Measurements from ENCODE around the gene RAB3IL1.

The RAB3IL1 gene

DNA sequence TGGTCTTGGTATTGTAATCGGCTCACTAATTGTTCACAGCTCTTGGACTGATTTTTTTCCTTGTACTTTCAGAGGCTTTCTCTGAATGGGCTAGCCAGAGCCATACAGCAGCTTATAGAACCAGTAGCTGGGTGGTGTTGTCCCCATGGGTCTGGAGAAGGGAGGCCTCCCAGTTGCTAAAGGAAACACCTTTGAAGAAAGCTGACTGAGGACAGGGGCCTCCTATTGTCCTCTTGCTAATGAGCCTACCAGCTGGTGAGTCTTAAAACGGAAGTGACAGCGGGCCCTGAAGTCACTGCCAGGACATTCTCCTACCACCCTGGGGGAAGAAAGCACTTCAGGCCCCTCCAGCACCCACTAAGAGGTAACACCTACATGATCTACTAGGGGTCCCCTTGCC is 36.0 kb downstream of the RAB3IL1 start:
- intact Hi-C loops (cut with DNase I; ENCODE audit: low total_unique reads) = no loop called here
- no peaks in the 10 kb centered on the region for H3K27me3 ChIP-seq
- peaks cover 31 to 36% (median 32%) of the 10 kb centered on the region in 3 donors for H3K36me3 ChIP-seq
- peaks cover 0 to 72% (median 42%) of the 10 kb centered on the region in 4 donors for H3K4me1 ChIP-seq
- H3K27ac ChIP-seq = peak overlapping the region; percentile 23 to 45
- no peak overlapping the region for H3K4me3 ChIP-seq
- no peak for DNase-seq
- TF ChIP-seq, protein P1, sequence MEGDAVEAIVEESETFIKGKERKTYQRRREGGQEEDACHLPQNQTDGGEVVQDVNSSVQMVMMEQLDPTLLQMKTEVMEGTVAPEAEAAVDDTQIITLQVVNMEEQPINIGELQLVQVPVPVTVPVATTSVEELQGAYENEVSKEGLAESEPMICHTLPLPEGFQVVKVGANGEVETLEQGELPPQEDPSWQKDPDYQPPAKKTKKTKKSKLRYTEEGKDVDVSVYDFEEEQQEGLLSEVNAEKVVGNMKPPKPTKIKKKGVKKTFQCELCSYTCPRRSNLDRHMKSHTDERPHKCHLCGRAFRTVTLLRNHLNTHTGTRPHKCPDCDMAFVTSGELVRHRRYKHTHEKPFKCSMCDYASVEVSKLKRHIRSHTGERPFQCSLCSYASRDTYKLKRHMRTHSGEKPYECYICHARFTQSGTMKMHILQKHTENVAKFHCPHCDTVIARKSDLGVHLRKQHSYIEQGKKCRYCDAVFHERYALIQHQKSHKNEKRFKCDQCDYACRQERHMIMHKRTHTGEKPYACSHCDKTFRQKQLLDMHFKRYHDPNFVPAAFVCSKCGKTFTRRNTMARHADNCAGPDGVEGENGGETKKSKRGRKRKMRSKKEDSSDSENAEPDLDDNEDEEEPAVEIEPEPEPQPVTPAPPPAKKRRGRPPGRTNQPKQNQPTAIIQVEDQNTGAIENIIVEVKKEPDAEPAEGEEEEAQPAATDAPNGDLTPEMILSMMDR (IDR thresholded peaks at IDR 0.05) = no peak
- no peaks in the 10 kb centered on the region for H3K9me3 ChIP-seq

DNA sequence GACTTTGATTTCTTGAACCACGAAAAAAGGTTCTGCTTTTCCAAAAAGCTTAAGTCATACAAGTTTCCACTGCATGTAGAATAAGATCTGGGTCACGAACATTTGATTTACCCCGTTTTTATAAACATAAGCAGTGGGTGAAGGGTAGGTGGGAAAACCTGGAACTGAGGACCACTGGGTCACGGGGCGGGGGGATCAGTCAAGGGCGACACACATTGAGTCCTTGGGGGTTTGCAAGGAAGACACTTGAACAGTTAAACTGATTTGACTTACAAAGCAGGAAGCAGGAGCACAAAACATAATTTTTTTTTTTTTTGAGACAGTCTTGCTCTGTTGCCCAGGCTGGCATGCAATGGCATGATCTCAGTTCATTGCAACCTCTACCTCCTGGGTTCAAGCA is 36.9 kb downstream of the RAB3IL1 start:
- intact Hi-C loops (cut with DNase I; ENCODE audit: low total_unique reads) = no loop called here
- TF ChIP-seq, protein P1 (IDR thresholded peaks at IDR 0.05) = no peak
- no peak for DNase-seq
- peaks cover 39 to 45% (median 42%) of the 10 kb centered on the region in 3 donors for H3K36me3 ChIP-seq
- no peak overlapping the region for H3K4me3 ChIP-seq
- H3K27me3 ChIP-seq = no peaks in the 10 kb centered on the region
- peaks cover 0 to 65% (median 33%) of the 10 kb centered on the region in 4 donors for H3K4me1 ChIP-seq
- H3K9me3 ChIP-seq = no peaks in the 10 kb centered on the region
- H3K27ac ChIP-seq = peak overlapping the region; percentile 23 to 45

DNA sequence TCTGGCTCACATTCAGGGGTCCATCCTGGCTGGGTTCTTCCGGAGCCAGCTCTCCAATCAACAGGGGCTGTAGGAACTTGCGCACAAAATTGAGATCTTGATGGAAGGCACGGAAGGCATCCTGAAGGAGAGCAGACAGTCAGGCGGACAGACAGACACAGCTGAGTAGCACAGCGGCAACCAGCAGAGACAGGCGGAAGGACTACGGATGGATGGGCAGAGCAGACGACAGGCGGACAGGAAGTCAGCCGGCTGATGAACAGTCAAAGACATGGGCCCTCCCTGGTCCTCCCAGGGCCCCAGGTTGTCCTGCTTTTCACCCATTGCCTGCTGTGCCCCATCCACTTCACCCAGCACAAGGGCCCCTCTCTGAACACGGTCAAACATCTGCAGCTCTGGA is 37.3 kb downstream of the RAB3IL1 start:
- no peak for DNase-seq
- intact Hi-C loops (cut with DNase I; ENCODE audit: low total_unique reads) = no loop called here
- Histone ChIP-seq H3K4me1 (peaks cover 0 to 65% (median 30%) of the 10 kb centered on the region in 4 donors), H3K4me3 (no peak overlapping the region), H3K36me3 (peaks cover 39 to 47% (median 42%) of the 10 kb centered on the region in 3 donors), H3K9me3 (no peaks in the 10 kb centered on the region), H3K27ac (peak overlapping the region in 1 of 2 donors; percentile 45), H3K27me3 (no peaks in the 10 kb centered on the region)
- TF ChIP-seq, protein P1 (IDR thresholded peaks at IDR 0.05) = no peak

DNA sequence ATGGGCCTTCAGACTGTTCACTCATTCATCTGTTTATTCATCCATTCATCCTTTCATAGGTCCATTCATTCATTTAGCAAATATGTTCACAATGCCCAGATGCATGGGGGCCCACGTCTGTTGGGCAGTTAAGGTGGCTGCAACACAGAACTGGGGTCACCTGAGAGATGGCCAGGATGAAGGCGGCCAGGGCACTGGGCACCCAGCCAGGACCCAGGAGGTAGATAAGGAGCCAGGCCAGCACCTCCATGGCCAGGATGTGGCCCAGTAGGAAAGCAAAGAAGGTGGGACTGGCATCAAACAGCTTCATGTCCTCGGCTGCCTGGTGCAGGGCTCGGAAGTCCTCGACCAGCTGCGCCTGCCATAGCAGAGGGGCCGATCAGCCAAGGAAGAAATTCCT is 38.2 kb downstream of the RAB3IL1 start:
- Histone ChIP-seq H3K27me3 (no peaks in the 10 kb centered on the region), H3K9me3 (no peaks in the 10 kb centered on the region), H3K36me3 (peaks cover 39 to 49% (median 42%) of the 10 kb centered on the region in 3 donors), H3K4me1 (peaks cover 0 to 65% (median 30%) of the 10 kb centered on the region in 4 donors), H3K27ac (peak overlapping the region in 1 of 2 donors; percentile 45), H3K4me3 (no peak overlapping the region)
- TF ChIP-seq, protein P1 (IDR thresholded peaks at IDR 0.05) = no peak
- intact Hi-C loops (cut with DNase I; ENCODE audit: low total_unique reads) = no loop called here
- DNase-seq = no peak

DNA sequence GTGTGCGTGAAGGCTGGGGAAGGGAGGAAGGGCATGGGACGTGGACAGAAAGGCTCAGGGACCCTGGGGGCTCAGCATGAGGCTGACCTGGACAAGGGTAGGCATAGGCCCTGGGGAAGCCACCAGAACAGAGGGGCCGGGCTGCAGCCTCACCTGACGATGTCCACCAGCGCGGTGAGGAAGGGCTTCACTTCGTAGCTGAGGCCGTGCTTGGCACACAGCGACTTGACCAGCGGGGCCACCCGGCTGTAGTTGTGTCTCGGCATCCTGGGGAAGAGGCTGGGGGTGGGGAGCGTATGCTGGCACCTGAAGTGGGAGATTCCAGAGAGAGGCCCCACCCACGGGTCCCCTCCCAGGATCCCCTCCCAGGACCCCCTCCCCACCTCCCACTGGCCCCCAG is 41.7 kb downstream of the RAB3IL1 start:
- Histone ChIP-seq H3K27me3 (no peaks in the 10 kb centered on the region), H3K4me3 (no peak overlapping the region), H3K9me3 (no peaks in the 10 kb centered on the region), H3K4me1 (peaks cover 0 to 50% (median 31%) of the 10 kb centered on the region in 4 donors), H3K27ac (peak overlapping the region in 1 of 2 donors; percentile 6), H3K36me3 (peaks cover 39 to 68% (median 55%) of the 10 kb centered on the region in 3 donors)
- DNase-seq = no peak
- TF ChIP-seq, protein P1 (IDR thresholded peaks at IDR 0.05) = no peak
- intact Hi-C loops (cut with DNase I; ENCODE audit: low total_unique reads) = no loop called here

DNA sequence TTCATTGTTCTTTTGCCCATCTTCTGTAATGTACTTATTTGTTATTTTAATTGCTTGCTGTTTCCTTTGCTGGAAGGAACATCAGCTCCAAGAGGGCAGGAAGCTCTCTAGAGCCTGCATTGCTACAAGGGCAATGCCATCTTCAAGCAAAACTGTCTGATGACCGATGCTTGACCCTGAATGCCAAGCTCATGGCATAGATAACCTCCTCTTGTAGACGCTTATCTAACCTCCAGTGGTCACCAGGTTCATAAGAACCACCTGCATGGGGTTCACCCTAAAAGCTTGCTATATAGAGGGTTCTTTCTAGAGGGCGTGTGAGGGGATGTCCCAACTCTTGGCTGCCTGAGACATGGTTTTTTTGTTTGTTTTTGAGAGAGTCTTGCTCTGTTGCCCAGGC is 42.5 kb downstream of the RAB3IL1 start:
- no peaks in the 10 kb centered on the region for H3K9me3 ChIP-seq
- H3K27ac ChIP-seq = peak overlapping the region; percentile 26 to 62
- H3K36me3 ChIP-seq = peaks cover 39 to 66% (median 55%) of the 10 kb centered on the region in 3 donors
- TF ChIP-seq, protein P1 (IDR thresholded peaks at IDR 0.05) = no peak
- DNase-seq = no peak
- H3K27me3 ChIP-seq = no peaks in the 10 kb centered on the region
- intact Hi-C loops (cut with DNase I; ENCODE audit: low total_unique reads) = no loop called here
- H3K4me3 ChIP-seq = no peak overlapping the region
- H3K4me1 ChIP-seq = peaks cover 0 to 50% (median 35%) of the 10 kb centered on the region in 4 donors
